ENCODE data around the gene XXYLT1. TPM values are rescaled to one million over a fixed set of nuclear protein-coding genes. Genes with fewer than 3 reads are reported as not detected.
A peak's percentile ranks its signal among the peaks of the same experiment; 100 is the strongest.

The XXYLT1 gene
- total RNA-seq, 3 donors from 2014 or later: 7.2 to 13.0 (median 10.8) TPM

DNA sequence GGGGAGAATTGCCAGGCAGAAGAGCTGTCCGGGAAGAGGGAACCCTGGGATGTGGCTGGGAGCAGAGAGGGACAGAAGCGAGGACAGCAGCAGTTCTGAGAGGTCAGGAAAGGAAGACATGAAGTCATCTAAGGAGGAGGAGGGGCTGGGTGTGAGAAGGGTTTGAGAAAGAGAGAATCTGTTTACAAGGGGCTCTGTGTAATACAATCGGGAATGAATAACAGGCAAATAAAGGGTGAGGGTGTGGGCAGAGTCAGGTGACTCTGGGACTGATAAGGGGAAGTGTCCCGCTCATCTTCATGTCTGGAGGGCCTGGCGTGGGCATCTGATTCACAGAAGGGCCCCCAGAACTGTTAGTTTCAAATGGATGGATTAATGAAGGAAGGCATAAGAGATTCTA is 191.3 kb downstream of the XXYLT1 start:
- H3K9me3 ChIP-seq: no peaks in the 10 kb centered on the region
- peaks cover 0 to 14% of the 10 kb centered on the region in 2 donors for H3K4me1 ChIP-seq
- no peak overlapping the region for H3K4me3 ChIP-seq
- intact Hi-C loops (cut with DNase I; ENCODE audit: low total_unique reads): no loop called here
- no peaks in the 10 kb centered on the region for H3K27me3 ChIP-seq
- peak overlapping the region in 1 of 2 donors; percentile 69 for H3K27ac ChIP-seq
- no peak for DNase-seq (ENCODE audit: low spot score in 2 of 2)
- TF ChIP-seq POLR2AphosphoS5 (IDR thresholded peaks at IDR 0.05): no peak
- TF ChIP-seq, protein P1, sequence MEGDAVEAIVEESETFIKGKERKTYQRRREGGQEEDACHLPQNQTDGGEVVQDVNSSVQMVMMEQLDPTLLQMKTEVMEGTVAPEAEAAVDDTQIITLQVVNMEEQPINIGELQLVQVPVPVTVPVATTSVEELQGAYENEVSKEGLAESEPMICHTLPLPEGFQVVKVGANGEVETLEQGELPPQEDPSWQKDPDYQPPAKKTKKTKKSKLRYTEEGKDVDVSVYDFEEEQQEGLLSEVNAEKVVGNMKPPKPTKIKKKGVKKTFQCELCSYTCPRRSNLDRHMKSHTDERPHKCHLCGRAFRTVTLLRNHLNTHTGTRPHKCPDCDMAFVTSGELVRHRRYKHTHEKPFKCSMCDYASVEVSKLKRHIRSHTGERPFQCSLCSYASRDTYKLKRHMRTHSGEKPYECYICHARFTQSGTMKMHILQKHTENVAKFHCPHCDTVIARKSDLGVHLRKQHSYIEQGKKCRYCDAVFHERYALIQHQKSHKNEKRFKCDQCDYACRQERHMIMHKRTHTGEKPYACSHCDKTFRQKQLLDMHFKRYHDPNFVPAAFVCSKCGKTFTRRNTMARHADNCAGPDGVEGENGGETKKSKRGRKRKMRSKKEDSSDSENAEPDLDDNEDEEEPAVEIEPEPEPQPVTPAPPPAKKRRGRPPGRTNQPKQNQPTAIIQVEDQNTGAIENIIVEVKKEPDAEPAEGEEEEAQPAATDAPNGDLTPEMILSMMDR (IDR thresholded peaks at IDR 0.05): no peak
- no peak for TF ChIP-seq POLR2A (IDR thresholded peaks at IDR 0.05)
- H3K36me3 ChIP-seq: no peaks in the 10 kb centered on the region

DNA sequence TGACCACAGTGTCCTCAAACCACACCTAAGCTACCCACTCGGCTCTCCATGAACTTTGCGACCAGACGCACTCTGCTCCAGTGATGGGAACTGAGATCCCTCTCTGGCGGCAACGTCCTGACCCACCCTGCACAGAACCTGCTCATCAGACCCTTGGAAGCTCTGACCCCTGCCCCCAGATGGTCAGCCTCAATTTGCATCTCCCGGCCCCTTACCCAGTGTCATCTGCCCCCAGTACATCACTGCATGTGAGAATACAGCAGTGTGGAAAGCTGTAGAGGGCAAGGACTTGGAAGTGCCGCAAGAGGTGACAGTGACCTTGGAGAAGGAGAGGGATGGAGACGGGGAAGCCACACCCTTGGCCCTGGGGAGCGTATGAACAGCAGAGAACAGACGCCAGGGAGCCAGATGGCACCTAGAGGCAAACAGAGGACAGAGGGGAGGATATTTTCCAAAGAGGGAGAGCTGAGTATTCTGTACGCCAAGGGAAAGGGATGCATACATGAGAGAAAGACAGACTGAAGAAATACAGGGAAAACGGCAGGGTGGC is 192.0 kb downstream of the XXYLT1 start:
- H3K27me3 ChIP-seq: no peaks in the 10 kb centered on the region
- TF ChIP-seq POLR2AphosphoS5 (IDR thresholded peaks at IDR 0.05) (no peak), POLR2A (IDR thresholded peaks at IDR 0.05) (no peak)
- TF ChIP-seq, protein P1 (IDR thresholded peaks at IDR 0.05): no peak
- no peak for DNase-seq (ENCODE audit: low spot score in 2 of 2)
- no peak overlapping the region for H3K4me3 ChIP-seq
- H3K36me3 ChIP-seq: no peaks in the 10 kb centered on the region
- intact Hi-C loops (cut with DNase I; ENCODE audit: low total_unique reads): no loop called here
- no peaks in the 10 kb centered on the region for H3K9me3 ChIP-seq
- peaks cover 0 to 14% of the 10 kb centered on the region in 2 donors for H3K4me1 ChIP-seq
- no peak overlapping the region for H3K27ac ChIP-seq

DNA sequence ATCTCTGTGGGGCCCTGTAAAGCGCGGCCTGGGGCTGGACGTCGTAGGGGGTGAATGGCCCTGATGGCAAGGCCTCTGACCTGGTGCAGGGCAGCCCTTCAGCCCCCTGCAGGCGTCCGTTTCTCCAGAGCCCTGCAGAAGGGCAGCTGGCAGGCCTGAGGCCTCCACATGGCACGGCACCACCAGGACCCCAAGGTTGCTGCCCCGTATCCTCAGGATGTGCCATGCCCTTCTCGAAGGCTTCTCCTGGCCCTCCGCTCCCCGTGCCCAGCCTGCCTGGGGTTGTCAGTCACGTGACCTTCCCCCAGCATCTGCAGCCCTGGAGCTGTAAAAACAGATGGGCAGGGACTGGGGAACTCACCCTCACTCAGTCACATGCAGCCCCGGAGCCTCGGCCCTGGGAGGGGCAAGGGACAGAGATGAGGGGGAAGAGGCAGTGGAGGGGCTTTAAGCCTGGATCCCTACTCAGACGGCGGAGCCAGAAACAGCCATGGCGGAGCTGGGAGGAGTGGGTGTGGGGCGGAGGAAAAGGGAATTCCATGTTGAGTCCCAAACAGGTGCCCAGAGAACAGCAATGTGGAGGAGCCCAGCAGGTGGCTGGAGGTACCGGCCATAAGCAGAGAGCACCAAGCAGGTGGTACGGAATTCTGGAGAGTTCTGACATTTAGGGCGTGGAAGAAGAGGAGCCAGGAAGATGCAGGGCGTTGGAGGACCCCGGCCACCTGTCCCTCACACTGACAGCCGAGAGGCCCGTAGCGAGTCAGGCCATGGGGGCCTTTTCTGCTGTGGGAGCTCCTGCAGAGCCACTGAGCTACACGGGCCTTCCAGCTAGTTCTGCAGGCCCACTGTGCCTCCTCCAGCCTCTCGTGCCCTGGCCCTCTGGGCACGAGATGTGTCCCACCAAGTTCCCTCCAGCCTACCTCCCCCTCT is 193.1 kb downstream of the XXYLT1 start:
- Histone ChIP-seq H3K36me3 (no peaks in the 10 kb centered on the region), H3K4me1 (peaks cover 0 to 14% of the 10 kb centered on the region in 2 donors), H3K9me3 (no peaks in the 10 kb centered on the region), H3K27ac (no peak overlapping the region), H3K27me3 (no peaks in the 10 kb centered on the region), H3K4me3 (no peak overlapping the region)
- TF ChIP-seq POLR2A (IDR thresholded peaks at IDR 0.05) (no peak), POLR2AphosphoS5 (IDR thresholded peaks at IDR 0.05) (no peak)
- TF ChIP-seq, protein P1 (IDR thresholded peaks at IDR 0.05): no peak
- intact Hi-C loops (cut with DNase I; ENCODE audit: low total_unique reads): no loop called here
- no peak for DNase-seq (ENCODE audit: low spot score in 2 of 2)

DNA sequence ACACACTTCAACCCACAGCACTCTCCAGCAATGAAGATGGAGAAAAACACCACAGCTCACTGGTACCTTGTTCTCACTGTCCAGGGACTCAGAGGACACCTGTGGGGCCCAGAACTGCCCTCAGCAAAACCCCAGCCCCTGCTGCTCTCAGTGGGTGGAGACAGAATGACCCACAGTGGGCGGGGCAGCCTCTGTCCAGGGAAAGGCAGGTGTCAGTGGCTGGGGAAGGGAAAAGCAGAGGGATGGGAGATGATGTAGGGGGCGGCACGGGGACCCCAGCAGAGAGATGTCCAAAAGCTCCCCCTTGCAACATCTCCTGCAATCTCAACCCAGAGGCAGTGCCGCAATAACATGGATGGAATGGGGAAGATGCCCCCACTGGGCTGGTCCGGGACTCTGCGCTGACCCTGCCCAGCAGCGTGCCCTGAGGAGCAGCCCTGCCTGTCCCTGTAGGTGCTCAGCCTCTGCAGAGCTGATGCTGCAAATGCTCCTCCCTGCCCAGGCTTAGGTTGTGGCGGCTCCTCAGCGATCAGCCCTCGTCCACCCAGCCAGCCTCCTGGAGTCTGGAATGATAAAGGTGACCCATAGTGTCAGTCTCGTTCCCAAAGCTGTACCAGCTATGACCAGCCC is 193.9 kb downstream of the XXYLT1 start:
- Histone ChIP-seq H3K4me1 (peaks cover 0 to 14% of the 10 kb centered on the region in 2 donors), H3K36me3 (no peaks in the 10 kb centered on the region), H3K9me3 (no peaks in the 10 kb centered on the region), H3K27me3 (no peaks in the 10 kb centered on the region), H3K27ac (no peak overlapping the region), H3K4me3 (no peak overlapping the region)
- TF ChIP-seq POLR2A (IDR thresholded peaks at IDR 0.05): no peak
- no peak for TF ChIP-seq POLR2AphosphoS5 (IDR thresholded peaks at IDR 0.05)
- TF ChIP-seq, protein P1 (IDR thresholded peaks at IDR 0.05): no peak
- no peak for DNase-seq (ENCODE audit: low spot score in 2 of 2)
- intact Hi-C loops (cut with DNase I; ENCODE audit: low total_unique reads): no loop called here
